Uterus (tissue), 4 donors: ENCODE measurements around the gene PAX4. TPM values are rescaled to one million over a fixed set of nuclear protein-coding genes. Genes with fewer than 3 reads are reported as not detected.

Source experiments
- DNase-seq, 2 donors: peaks; one replicate each; pipeline ENCODE4 v3.0.0-alpha.2; 2019 to 2020
- H3K27ac ChIP-seq, 2 donors: fragments of 200-600 bp; sonication (generic); 1 replicate in 1 of 2; 2 replicates in 1 of 2; pipeline ENCODE4 v1.5.1; 2016 to 2018
- H3K27me3 ChIP-seq, 2 donors: fragments of 200-600 bp; sonication (generic); one replicate each; pipeline ENCODE4 v1.5.1; 2018 to 2019; ENCODE audit warnings: control low read depth in 1 of 2
- H3K36me3 ChIP-seq, 2 donors: fragments of 200-600 bp; sonication (generic); one replicate each; pipeline ENCODE4 v1.5.1; 2019; ENCODE audit warnings: control low read depth in 1 of 2
- H3K4me1 ChIP-seq, 2 donors: fragments of 200-600 bp; sonication (generic); one replicate each; pipeline ENCODE4 v1.5.1; 2018 to 2019; ENCODE audit warnings: control low read depth in 1 of 2
- H3K4me3 ChIP-seq, 2 donors: fragments of 200-600 bp; sonication (generic); 1 replicate in 1 of 2; 2 replicates in 1 of 2; pipeline ENCODE4 v1.5.1; 2018 to 2019; ENCODE audit warnings: mild to moderate bottlenecking in 1 of 2
- H3K9me3 ChIP-seq, 2 donors: fragments of 200-600 bp; sonication (generic); one replicate each; pipeline ENCODE4 v1.5.1; 2019; ENCODE audit warnings: control low read depth in 1 of 2
- POLR2A ChIP-seq, 2 donors: fragments of 450-650 bp; IDR thresholded peaks; one replicate each; pipeline ENCODE4 v1.6.1; 2016; ENCODE audit warnings: antibody characterized with exemption in 2 of 2, mild to moderate bottlenecking in 1 of 2, moderate library complexity in 1 of 2
- intact Hi-C: fragments of 100-400 bp; cut with DNase I; formaldehyde crosslinking; loops from one replicate; pipeline ENCODE4 v1.15.1; 2023; ENCODE audit warnings: low total_unique reads
- total RNA-seq, 4 donors: library from RNA; depleted of rRNA in 3 of 4; stranded (reverse); fragments of >200 nt in 3 of 4; gene quantifications; one replicate each; pipeline versions ENCODE4 v1.1.0 to v1.2.4, GENCODE V29; 2014 to 2023
- TF ChIP-seq, protein P1 (sequence below), 4 experiments: fragments of 200-600 bp in 2 of 4; fragments of 450-650 bp in 2 of 4; sonication (generic) in 2 of 4; IDR thresholded peaks; one replicate each; pipeline ENCODE4 v1.5.1; 2016 to 2019; ENCODE audit warnings: antibody characterized with exemption in 4 of 4, mild to moderate bottlenecking in 2 of 4, moderate library complexity in 1 of 4
- donor health status: DM: yes; HTN: yes; CAD: no.

Gene PAX4
- total RNA-seq, 4 donors from 2014 or later, result not detected

GRCh38 chr7:127657500-127657899, 39.6 kb upstream of the PAX4 start:
- no peak overlapping the region for H3K27ac ChIP-seq
- H3K27me3 ChIP-seq, result no peaks in the 10 kb centered on the region
- H3K4me3 ChIP-seq, result no peak overlapping the region
- H3K9me3 ChIP-seq, result no peaks in the 10 kb centered on the region
- TF ChIP-seq POLR2A (IDR thresholded peaks at IDR 0.05), result no peak
- TF ChIP-seq, protein P1, sequence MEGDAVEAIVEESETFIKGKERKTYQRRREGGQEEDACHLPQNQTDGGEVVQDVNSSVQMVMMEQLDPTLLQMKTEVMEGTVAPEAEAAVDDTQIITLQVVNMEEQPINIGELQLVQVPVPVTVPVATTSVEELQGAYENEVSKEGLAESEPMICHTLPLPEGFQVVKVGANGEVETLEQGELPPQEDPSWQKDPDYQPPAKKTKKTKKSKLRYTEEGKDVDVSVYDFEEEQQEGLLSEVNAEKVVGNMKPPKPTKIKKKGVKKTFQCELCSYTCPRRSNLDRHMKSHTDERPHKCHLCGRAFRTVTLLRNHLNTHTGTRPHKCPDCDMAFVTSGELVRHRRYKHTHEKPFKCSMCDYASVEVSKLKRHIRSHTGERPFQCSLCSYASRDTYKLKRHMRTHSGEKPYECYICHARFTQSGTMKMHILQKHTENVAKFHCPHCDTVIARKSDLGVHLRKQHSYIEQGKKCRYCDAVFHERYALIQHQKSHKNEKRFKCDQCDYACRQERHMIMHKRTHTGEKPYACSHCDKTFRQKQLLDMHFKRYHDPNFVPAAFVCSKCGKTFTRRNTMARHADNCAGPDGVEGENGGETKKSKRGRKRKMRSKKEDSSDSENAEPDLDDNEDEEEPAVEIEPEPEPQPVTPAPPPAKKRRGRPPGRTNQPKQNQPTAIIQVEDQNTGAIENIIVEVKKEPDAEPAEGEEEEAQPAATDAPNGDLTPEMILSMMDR (IDR thresholded peaks at IDR 0.05), result no peak
- intact Hi-C loops, result no loop called here
- DNase-seq, result no peak
- no peaks in the 10 kb centered on the region for H3K4me1 ChIP-seq
- no peaks in the 10 kb centered on the region for H3K36me3 ChIP-seq

GRCh38 chr7:127655720-127656119, 37.8 kb upstream of the PAX4 start:
- TF ChIP-seq POLR2A (IDR thresholded peaks at IDR 0.05), result no peak
- TF ChIP-seq, protein P1 (IDR thresholded peaks at IDR 0.05), result no peak
- intact Hi-C loops, result no loop called here
- no peaks in the 10 kb centered on the region for H3K4me1 ChIP-seq
- no peaks in the 10 kb centered on the region for H3K9me3 ChIP-seq
- no peak for DNase-seq
- no peak overlapping the region for H3K27ac ChIP-seq
- no peaks in the 10 kb centered on the region for H3K36me3 ChIP-seq
- no peaks in the 10 kb centered on the region for H3K27me3 ChIP-seq
- no peak overlapping the region for H3K4me3 ChIP-seq

GRCh38 chr7:127654404-127655394, 36.8 kb upstream of the PAX4 start:
- no peak overlapping the region for H3K27ac ChIP-seq
- no peaks in the 10 kb centered on the region for H3K36me3 ChIP-seq
- no peak for DNase-seq
- no peaks in the 10 kb centered on the region for H3K9me3 ChIP-seq
- no peak for TF ChIP-seq POLR2A (IDR thresholded peaks at IDR 0.05)
- TF ChIP-seq, protein P1 (IDR thresholded peaks at IDR 0.05), result no peak
- H3K4me3 ChIP-seq, result no peak overlapping the region
- intact Hi-C loops, result loop anchor here (5.0 kb wide), 1 partner anchor 67 kb away; the partner anchor contains the start of genes ARF5 and GCC1
- H3K27me3 ChIP-seq, result no peaks in the 10 kb centered on the region
- no peaks in the 10 kb centered on the region for H3K4me1 ChIP-seq

- no peaks in the 10 kb centered on the region for H3K36me3 ChIP-seq
- H3K27me3 ChIP-seq, result no peaks in the 10 kb centered on the region
- DNase-seq, result no peak
- H3K4me3 ChIP-seq, result peak overlapping the region in 1 of 2 donors; percentile 100
- TF ChIP-seq POLR2A (IDR thresholded peaks at IDR 0.05), result no peak
- TF ChIP-seq, protein P1 (IDR thresholded peaks at IDR 0.05), result no peak
- no peak overlapping the region for H3K27ac ChIP-seq
- intact Hi-C loops, result loop anchor here (5.0 kb wide), 1 partner anchor 66 kb away; the partner anchor contains the start of genes ARF5 and GCC1
- H3K4me1 ChIP-seq, result no peaks in the 10 kb centered on the region
- no peaks in the 10 kb centered on the region for H3K9me3 ChIP-seq
Observed at GRCh38 chr7:127653396-127653795, 35.5 kb upstream of the PAX4 start.
